OCI-LY3 (cell line): ENCODE measurements around the gene STAP2.

Experiments
- H2AFZ ChIP-seq: fragments of 200-600, 300-600 bp; shearing (Covaris generic); 2 replicates; pipeline ENCODE4 v1.6.0; 2014; ENCODE audit warnings: antibody characterized with exemption, low read depth, low read length
- H3K27ac ChIP-seq: fragments of 200-600, 300-600 bp; sonication (generic); 2 replicates; pipeline ENCODE4 v1.5.1; 2014; ENCODE audit warnings: mild to moderate bottlenecking, low read length, moderate library complexity, mixed read lengths
- H3K27me3 ChIP-seq: fragments of 200-600, 300-600 bp; sonication (generic); 2 replicates; pipeline ENCODE4 v1.6.1; 2014; ENCODE audit warnings: low read depth, low read length, mixed read lengths
- H3K36me3 ChIP-seq: fragments of 200-600, 300-600 bp; sonication (generic); replicated peaks from 2 replicates; pipeline ENCODE3; 2014; ENCODE audit warnings: low read depth, low read length, mixed read lengths
- H3K4me1 ChIP-seq: fragments of 300-600, 200-600 bp; sonication (generic); 2 replicates; pipeline ENCODE4 v1.6.1; 2014; ENCODE audit warnings: low read length, mixed read lengths
- H3K4me2 ChIP-seq: fragments of 200-600, 300-600 bp; sonication (generic); 2 replicates; pipeline ENCODE4 v1.6.1; 2014; ENCODE audit warnings: low read length, mixed read lengths
- H3K4me3 ChIP-seq: fragments of 300-600, 200-600 bp; sonication (generic); 2 replicates; pipeline ENCODE4 v1.5.1; 2014; ENCODE audit warnings: antibody characterized with exemption, mild to moderate bottlenecking, low read length, moderate library complexity
- H3K79me2 ChIP-seq: fragments of 300-600, 200-600 bp; shearing (Covaris generic); 2 replicates; pipeline ENCODE4 v1.6.1; 2014; ENCODE audit warnings: mild to moderate bottlenecking, low read length, mixed read lengths
- H3K9ac ChIP-seq: fragments of 300-600, 200-600 bp; shearing (Covaris generic); 2 replicates; pipeline ENCODE4 v1.6.0; 2014; ENCODE audit warnings: mild to moderate bottlenecking, low read length, moderate library complexity
- H3K9me3 ChIP-seq: fragments of 200-600, 300-600 bp; shearing (Covaris generic); 2 replicates; pipeline ENCODE4 v1.6.1; 2014; ENCODE audit warnings: low read length, mixed read lengths; ENCODE audit not compliant: insufficient read depth
- H4K20me1 ChIP-seq: fragments of 200-600, 300-600 bp; sonication (generic); 2 replicates; pipeline ENCODE4 v1.6.1; 2016; ENCODE audit warnings: low read length, mixed read lengths; ENCODE audit not compliant: insufficient read depth
- EZH2phosphoT487 ChIP-seq: fragments of 200-600 bp; shearing (Covaris generic); IDR thresholded peaks from 2 replicates; pipeline ENCODE4 v1.6.1; 2018; ENCODE audit warnings: antibody characterized with exemption, mixed run types, low read depth
- TF ChIP-seq, protein P1 (sequence below): fragments of 200-600, 300-600 bp; sonication (generic); IDR thresholded peaks from 2 replicates; pipeline ENCODE4 v1.5.1; 2014; ENCODE audit warnings: antibody characterized with exemption, low read length, low read depth

STAP2 gene

DNA sequence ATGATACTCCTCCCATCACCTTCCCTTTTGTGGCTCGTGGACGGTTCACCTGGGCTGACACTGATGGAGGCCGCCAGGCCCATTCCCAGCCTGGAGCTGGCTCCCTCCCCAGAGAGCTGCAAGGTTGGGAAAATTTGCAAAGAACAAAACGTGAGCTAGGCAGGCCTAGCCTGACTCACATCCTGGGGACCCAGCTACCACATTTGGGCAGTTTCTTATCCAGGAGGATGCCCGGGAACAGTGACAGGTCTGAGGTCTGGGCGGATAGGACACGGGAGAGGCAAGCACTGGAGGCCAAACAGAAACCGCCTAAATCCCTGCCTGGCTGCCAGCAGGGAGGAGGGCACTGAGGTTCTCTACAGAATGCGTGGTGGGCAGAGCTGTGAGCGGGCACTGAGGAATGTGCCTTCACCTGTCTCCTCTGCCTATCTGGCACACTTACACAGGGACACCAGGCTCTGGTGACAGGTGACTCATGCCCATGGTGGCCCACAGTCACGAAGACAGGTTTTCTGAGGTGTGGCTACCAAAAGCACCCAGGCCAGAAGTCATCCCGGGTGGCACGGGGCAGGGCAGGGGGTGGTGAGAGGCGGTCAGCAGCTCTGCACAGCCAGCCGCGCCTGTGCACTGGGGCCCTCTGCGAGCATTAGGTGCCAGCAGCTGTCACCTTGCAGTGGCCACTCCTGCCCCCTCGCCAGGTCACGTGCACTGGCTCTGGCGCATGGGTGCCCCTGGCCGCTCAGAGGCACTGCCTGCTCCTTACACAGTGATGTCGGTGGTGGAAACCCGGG lies 38.6 kb upstream of the STAP2 start:
- Histone ChIP-seq H3K79me2 (peaks cover 90% of the 10 kb centered on the region), H3K4me2 (peak overlapping the region; percentile 73; the same call in 1 of the 2 replicates), H3K4me1 (peaks cover 58% of the 10 kb centered on the region)

DNA sequence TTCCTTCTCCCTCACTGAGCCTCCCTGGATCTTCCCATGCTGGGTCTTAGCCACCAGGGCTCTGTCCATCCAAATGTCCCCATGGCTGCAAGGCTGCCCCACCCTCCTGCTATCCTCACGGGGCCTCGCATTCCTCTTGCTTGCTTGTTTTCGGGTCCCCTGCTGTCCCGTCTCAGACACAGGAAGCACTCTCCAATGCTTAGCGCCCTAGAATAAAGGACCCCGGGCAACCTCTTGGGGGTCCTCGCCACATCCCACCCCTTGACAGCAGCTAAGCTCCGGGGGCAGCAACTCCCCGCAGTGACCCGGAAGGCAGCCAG lies 38.0 kb upstream of the STAP2 start:
- H3K4me2 ChIP-seq = peak overlapping the region; percentile 73
- peaks cover 80% of the 10 kb centered on the region for H4K20me1 ChIP-seq
- peaks cover 7% of the 10 kb centered on the region; the same call in 1 of the 2 replicates for H3K27me3 ChIP-seq
- no peaks in the 10 kb centered on the region for H3K9me3 ChIP-seq
- H2AFZ ChIP-seq = no peak overlapping the region
- peak overlapping the region; percentile 50; the same call in 1 of the 2 replicates for H3K4me3 ChIP-seq
- peaks cover 60% of the 10 kb centered on the region for H3K4me1 ChIP-seq
- peaks cover 3% of the 10 kb centered on the region for H3K36me3 ChIP-seq
- H3K9ac ChIP-seq = no peak overlapping the region
- H3K27ac ChIP-seq = no peak overlapping the region
- TF ChIP-seq EZH2phosphoT487 = no peak
- TF ChIP-seq, protein P1, sequence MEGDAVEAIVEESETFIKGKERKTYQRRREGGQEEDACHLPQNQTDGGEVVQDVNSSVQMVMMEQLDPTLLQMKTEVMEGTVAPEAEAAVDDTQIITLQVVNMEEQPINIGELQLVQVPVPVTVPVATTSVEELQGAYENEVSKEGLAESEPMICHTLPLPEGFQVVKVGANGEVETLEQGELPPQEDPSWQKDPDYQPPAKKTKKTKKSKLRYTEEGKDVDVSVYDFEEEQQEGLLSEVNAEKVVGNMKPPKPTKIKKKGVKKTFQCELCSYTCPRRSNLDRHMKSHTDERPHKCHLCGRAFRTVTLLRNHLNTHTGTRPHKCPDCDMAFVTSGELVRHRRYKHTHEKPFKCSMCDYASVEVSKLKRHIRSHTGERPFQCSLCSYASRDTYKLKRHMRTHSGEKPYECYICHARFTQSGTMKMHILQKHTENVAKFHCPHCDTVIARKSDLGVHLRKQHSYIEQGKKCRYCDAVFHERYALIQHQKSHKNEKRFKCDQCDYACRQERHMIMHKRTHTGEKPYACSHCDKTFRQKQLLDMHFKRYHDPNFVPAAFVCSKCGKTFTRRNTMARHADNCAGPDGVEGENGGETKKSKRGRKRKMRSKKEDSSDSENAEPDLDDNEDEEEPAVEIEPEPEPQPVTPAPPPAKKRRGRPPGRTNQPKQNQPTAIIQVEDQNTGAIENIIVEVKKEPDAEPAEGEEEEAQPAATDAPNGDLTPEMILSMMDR = no peak
- peaks cover 92% of the 10 kb centered on the region for H3K79me2 ChIP-seq

More for the DNA sequence above, 38.6 kb upstream of the STAP2 start:
- no peak overlapping the region for H3K27ac ChIP-seq
- H3K36me3 ChIP-seq = peaks cover 3% of the 10 kb centered on the region
- peaks cover 9% of the 10 kb centered on the region; the same call in 1 of the 2 replicates for H3K27me3 ChIP-seq
- no peak overlapping the region for H3K4me3 ChIP-seq
- TF ChIP-seq EZH2phosphoT487 = no peak
- TF ChIP-seq, protein P1 = no peak
- H3K9me3 ChIP-seq = no peaks in the 10 kb centered on the region
- H4K20me1 ChIP-seq = peaks cover 80% of the 10 kb centered on the region
- no peak overlapping the region for H3K9ac ChIP-seq
- no peak overlapping the region for H2AFZ ChIP-seq

DNA sequence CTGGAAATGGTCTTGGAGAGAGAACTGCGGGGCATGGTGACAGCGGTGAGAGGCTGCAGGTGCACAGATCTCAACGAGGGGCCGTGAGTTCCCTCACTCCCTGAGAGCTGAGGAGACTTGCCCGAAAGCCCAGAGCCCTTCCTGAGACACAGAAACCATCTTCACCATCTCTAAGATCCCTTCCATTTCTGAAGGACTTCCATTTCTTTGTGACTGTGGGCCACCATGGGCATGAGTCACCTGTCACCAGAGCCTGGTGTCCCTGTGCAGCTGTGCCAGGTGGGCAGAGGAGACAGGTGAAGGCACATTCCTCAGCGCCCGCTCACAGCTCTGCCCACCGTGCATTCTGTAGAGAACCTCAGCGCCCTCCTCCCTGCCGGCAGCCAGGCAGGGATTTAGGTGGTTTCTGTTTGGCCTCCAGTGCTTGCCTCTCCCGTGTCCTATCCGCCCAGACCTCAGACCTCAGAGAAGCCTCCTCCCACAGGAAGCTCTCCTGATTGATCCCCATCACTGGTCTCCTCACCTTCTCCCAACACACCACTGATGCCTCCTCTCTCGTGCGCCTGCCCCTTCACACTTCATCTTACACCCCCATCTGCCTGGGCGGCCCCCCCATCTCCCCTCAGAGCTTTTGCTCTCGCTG lies 37.5 kb upstream of the STAP2 start:
- H4K20me1 ChIP-seq = peaks cover 77% of the 10 kb centered on the region
- peak overlapping the region; percentile 50 for H3K4me3 ChIP-seq

More for the DNA sequence above, 37.5 kb upstream of the STAP2 start:
- no peak overlapping the region for H3K9ac ChIP-seq
- peak overlapping the region; percentile 73 for H3K4me2 ChIP-seq
- no peaks in the 10 kb centered on the region for H3K9me3 ChIP-seq
- TF ChIP-seq, protein P1 = no peak; the same call in 1 of the 2 replicates
- no peak for TF ChIP-seq EZH2phosphoT487
- H3K27ac ChIP-seq = no peak overlapping the region
- H3K4me1 ChIP-seq = peaks cover 60% of the 10 kb centered on the region
- peaks cover 95% of the 10 kb centered on the region for H3K79me2 ChIP-seq
- H2AFZ ChIP-seq = no peak overlapping the region
- peaks cover 6% of the 10 kb centered on the region for H3K36me3 ChIP-seq
- H3K27me3 ChIP-seq = peaks cover 4% of the 10 kb centered on the region; the same call in 1 of the 2 replicates
